H1 (cell line): ENCODE results near the gene SNTN. TPM values are rescaled to one million over a fixed set of nuclear protein-coding genes. Genes with fewer than 3 reads are reported as not detected.

ENCODE experiments used
- ATF2 ChIP-seq: IDR thresholded peaks from 2 replicates; pipeline ENCODE4 v1.6.1; 2012; ENCODE audit warnings: low read length, inconsistent platforms
- BCL11A ChIP-seq, 2 experiments: IDR thresholded peaks; one replicate each; pipeline ENCODE4 v1.6.1; 2011; ENCODE audit warnings: low read depth in 2 of 2, low read length in 2 of 2, mild to moderate bottlenecking in 2 of 2
- CREB1 ChIP-seq: IDR thresholded peaks from 2 replicates; pipeline ENCODE4 v1.6.1; 2012; ENCODE audit warnings: inconsistent platforms
- E2F6 ChIP-seq: IDR thresholded peaks from 2 replicates; pipeline ENCODE4 v1.6.1; 2012; ENCODE audit warnings: inconsistent platforms
- KDM5A ChIP-seq: fragments of 200-600 bp; IDR thresholded peaks from 2 replicates; pipeline ENCODE4 v1.7.1; 2012; ENCODE audit warnings: mild to moderate bottlenecking, low read length, inconsistent platforms, mixed read lengths
- SIRT6 ChIP-seq: IDR thresholded peaks from one replicate; pipeline ENCODE4 v1.7.1; 2012; ENCODE audit warnings: low read length, inconsistent platforms
- SP2 ChIP-seq: IDR thresholded peaks from 2 replicates; pipeline ENCODE4 v1.6.1; 2012; ENCODE audit warnings: mild to moderate bottlenecking, low read length, inconsistent platforms
- polyA plus RNA-seq, 7 experiments: library from polyadenylated mRNA; depleted of rRNA in 3 of 7; stranded (reverse) in 5 of 7; unstranded in 2 of 7; fragments of >200 nt in 5 of 7; fragments of 200-250 nt in 2 of 7; gene quantifications; 1 replicate in 5 of 7; 2 replicates in 1 of 7; 4 replicates in 1 of 7; pipeline versions ENCODE4 v1.2.1 to v1.2.3, GENCODE V29; 2011 to 2013; ENCODE audit warnings: missing spikeins in 2 of 7, mixed read lengths in 2 of 7
- total RNA-seq: library from RNA; stranded (reverse); fragmentation: NEBNext Ultra II Directional; extraction: Animal tissue kit (Norgen Biotek cat#: 25700); gene quantifications from 2 replicates; pipeline ENCODE4 v1.2.1, GENCODE V29; 2021

The SNTN gene
- total and polyA plus RNA-seq, 2 of the 8 experiments (the other 6 are each of a cell fraction or from before 2014, with no cell fraction given) = not detected

GRCh38 chr3:63656786-63657185, 4.3 kb downstream of the SNTN start (continued):
- TF ChIP-seq KDM5A = no peak
- no peak for TF ChIP-seq ATF2
- TF ChIP-seq E2F6 = no peak
- TF ChIP-seq BCL11A (IDR thresholded peaks at IDR 0.05; ENCODE audit: low read depth in 2 of 2, low read length in 2 of 2) = no peak
- TF ChIP-seq CREB1 = no peak
- no peak for TF ChIP-seq SP2
- TF ChIP-seq SIRT6 = no peak
- TF ChIP-seq, all 59 proteins: peak for 0
